K562 (cell line): ENCODE results near the gene CUX1. TPM values are rescaled to one million over a fixed set of nuclear protein-coding genes. Genes with fewer than 3 reads are reported as not detected.
"Not testable (repeated sequence)": the region's sequence is repeated elsewhere in the genome, so short reads cannot be mapped to it uniquely, and the experiment has no call there.

ENCODE experiments used
- ATAC-seq: fragments of 200-7000 bp; cut with Tn5 transposase; 3 replicates; pipeline ENCODE4 v1.9.1; 2020; ENCODE audit warnings: moderate library complexity
- BruUV-seq: library from RNA; stranded (reverse); fragments of 400-500 nt; replicated peaks from 2 replicates; lab custom pipeline; 2021; lab: Mats Ljungman, UMichigan
- CTCF ChIA-PET: fragments of 300-600 bp; formaldehyde crosslinking; extraction: SDS; loops from one replicate; lab custom pipeline; 2021; ENCODE audit warnings: low intra/inter-chr PET ratio; lab: Yijun Ruan, JAX
- POLR2A ChIA-PET: fragments of 300-600, 350-650 bp; sonication (Branson Sonifier 250); formaldehyde crosslinking; extraction: SDS; loops from one replicate; lab custom pipeline; 2021; ENCODE audit warnings: antibody characterized with exemption, inconsistent platforms; lab: Yijun Ruan, JAX
- DNase-seq, 4 experiments: peaks; one replicate each; pipeline versions ENCODE4 v3.0.0 to v3.0.0-alpha.2; 2011 to 2018; ENCODE audit warnings: low spot score in 3 of 4, mixed read lengths in 3 of 4; ENCODE audit errors: extremely low read depth in 1 of 4
- FAIRE-seq: peaks from 2 replicates; lab custom pipeline; 2011; peaks lifted over from hg19 to GRCh38; lab: Jason Lieb, UNC
- H2AFZ ChIP-seq: 2 replicates; pipeline ENCODE4 v1.6.0; 2011; ENCODE audit warnings: low read depth, low read length, control low read depth, inconsistent platforms
- H3K27ac ChIP-seq: fragments of 200-600 bp; 3 replicates; pipeline ENCODE4 v1.8.0; 2011; ENCODE audit warnings: low read depth, mild to moderate bottlenecking, control low read depth, inconsistent platforms, low read length, moderate library complexity, mixed read lengths; ENCODE audit errors: extremely low read depth
- H3K27me3 ChIP-seq, 2 experiments: fragments of 300-600 bp in 1 of 2; 2 replicates in 1 of 2; 3 replicates in 1 of 2; pipeline versions ENCODE4 v1.6.0 to v1.8.0; 2011; ENCODE audit warnings: inconsistent platforms in 2 of 2, low read length in 2 of 2, mild to moderate bottlenecking in 1 of 2, mixed read lengths in 1 of 2, moderate library complexity in 1 of 2; ENCODE audit not compliant: control insufficient read depth in 2 of 2, insufficient read depth in 2 of 2
- H3K36me3 ChIP-seq: fragments of 300-600 bp; 3 replicates; pipeline ENCODE4 v1.8.0; 2011; ENCODE audit warnings: mild to moderate bottlenecking, low read length, inconsistent platforms; ENCODE audit not compliant: control insufficient read depth, insufficient read depth
- H3K4me1 ChIP-seq, 2 experiments: fragments of 200-600 bp in 1 of 2; replicated peaks in 1 of 2; 2 replicates in 1 of 2; 3 replicates in 1 of 2; pipeline versions ENCODE4 v1.5.1 to v1.8.0; 2011; ENCODE audit warnings: inconsistent platforms in 2 of 2, low read length in 2 of 2, mild to moderate bottlenecking in 1 of 2, mixed read lengths in 1 of 2, moderate library complexity in 1 of 2; ENCODE audit not compliant: control insufficient read depth in 2 of 2, insufficient read depth in 2 of 2
- H3K4me2 ChIP-seq: 2 replicates; pipeline ENCODE4 v1.6.1; 2011; ENCODE audit warnings: low read length, control low read depth, inconsistent platforms, mixed read lengths; ENCODE audit not compliant: insufficient read depth
- H3K4me3 ChIP-seq: fragments of 200-600 bp; sonication (generic), shearing (Covaris generic); 2 replicates; pipeline ENCODE4 v1.5.1; 2016; ENCODE audit warnings: control low read depth, inconsistent platforms
- H3K79me2 ChIP-seq: fragments of 200-600 bp; 3 replicates; pipeline ENCODE4 v1.8.0; 2011; ENCODE audit warnings: low read length, inconsistent platforms; ENCODE audit not compliant: control insufficient read depth, insufficient read depth
- H3K9ac ChIP-seq, 2 experiments: 2 replicates each; pipeline versions ENCODE4 v1.6.0 to v1.6.1; 2011; ENCODE audit warnings: low read depth in 2 of 2, low read length in 2 of 2, control low read depth in 1 of 2, inconsistent platforms in 1 of 2, mild to moderate bottlenecking in 1 of 2, mixed read lengths in 1 of 2; ENCODE audit not compliant: insufficient read depth in 1 of 2
- H3K9me1 ChIP-seq: one replicate; pipeline ENCODE4 v1.6.0; 2011; ENCODE audit warnings: inconsistent platforms, mild to moderate bottlenecking, low read length, moderate library complexity; ENCODE audit not compliant: control insufficient read depth, insufficient read depth
- H3K9me3 ChIP-seq: replicated peaks from 2 replicates; pipeline ENCODE4 v1.5.1; 2011; ENCODE audit warnings: low read depth, low read length, inconsistent platforms; ENCODE audit not compliant: control insufficient read depth, insufficient read depth
- H4K20me1 ChIP-seq: replicated peaks from 2 replicates; pipeline ENCODE4 v1.6.1; 2011; ENCODE audit warnings: low read length, inconsistent platforms, mixed read lengths; ENCODE audit not compliant: control insufficient read depth, insufficient read depth
- BCOR ChIP-seq: fragments of 450-650 bp; IDR thresholded peaks from 2 replicates; pipeline ENCODE4 v1.6.1; 2016
- ESRRA ChIP-seq: fragments of 450-650 bp; IDR thresholded peaks from 2 replicates; pipeline ENCODE4 v1.6.1; 2014; ENCODE audit warnings: low read depth, mild to moderate bottlenecking, moderate library complexity, borderline replicate concordance
- ZNF146 ChIP-seq: IDR thresholded peaks from one replicate; pipeline ENCODE4 v1.6.1; 2018; ENCODE audit warnings: missing compliant biosample characterization; ENCODE audit not compliant: unreplicated experiment
- WGBS: fragments of 100-300 bp; shearing (Covaris generic); methylation state at CpG from one replicate; pipeline ENCODE4 v1.1.6; 2016; ENCODE audit warnings: low coverage, mixed read lengths; ENCODE audit not compliant: insufficient coverage; ENCODE audit errors: missing lambda C conversion rate; 5-methylcytosine and 5-hydroxymethylcytosine counted together
- in situ Hi-C: fragments of 300-500 bp; cut with MboI; formaldehyde crosslinking; loops from 4 replicates; pipeline ENCODE4 v1.15.0; 2018; ENCODE audit warnings: inconsistent platforms, mixed read lengths
- intact Hi-C: fragments of 100-400 bp; cut with micrococcal nuclease; formaldehyde crosslinking; loops from 2 replicates; pipeline ENCODE4 v1.14.2; 2022
- polyA plus RNA-seq, 8 experiments: library from polyadenylated mRNA; depleted of rRNA in 4 of 8; stranded (reverse) in 5 of 8; unstranded in 3 of 8; fragments of >200 nt; fragmentation: Nextera tagmentation in 2 of 8; fragmentation: Illumina TruSeq in 1 of 8; extraction: Ambion mirVana in 2 of 8; extraction: Trizol in 1 of 8; gene quantifications; 2 replicates each; pipeline versions ENCODE4 v1.2.1 to v1.2.3, GENCODE V29; 2011 to 2014; ENCODE audit warnings: inconsistent platforms in 1 of 8, missing spikeins in 1 of 8
- total RNA-seq, 7 experiments: library from RNA; depleted of rRNA in 6 of 7; stranded (reverse); fragments of >200 nt in 6 of 7; fragmentation: Illumina TruSeq in 2 of 7; extraction: Trizol in 2 of 7; gene quantifications; 2 replicates each; pipeline versions ENCODE4 v1.2.1 to v1.2.3, GENCODE V29; 2011 to 2021; ENCODE audit warnings: low replicate concordance in 1 of 7

Gene CUX1
- total and polyA plus RNA-seq, 9 of the 15 experiments (the other 6 are each of a cell fraction or from before 2014, with no cell fraction given), result 3.6 to 55.3 (median 25.2) TPM

DNA sequence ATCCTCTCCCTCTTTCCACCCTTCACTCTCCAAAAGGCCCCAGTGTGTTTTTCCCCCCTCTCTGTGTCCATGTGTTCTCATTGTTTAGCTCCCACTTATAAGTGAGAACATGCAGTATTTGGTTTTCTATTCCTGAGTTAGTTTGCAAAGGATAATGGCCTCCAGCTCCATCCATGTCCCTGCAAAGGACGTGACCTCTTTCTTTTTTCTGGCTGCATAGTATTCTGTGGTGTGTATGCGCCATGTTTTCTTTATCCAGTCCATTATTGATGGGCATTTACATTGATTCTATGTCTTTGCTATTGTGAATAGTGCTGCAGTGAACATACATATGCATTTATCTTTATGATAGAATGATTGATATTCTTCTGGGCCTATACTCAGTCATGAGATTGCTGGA is 31.9 kb downstream of the CUX1 start:
- H2AFZ ChIP-seq, in situ Hi-C loops, H3K4me2 ChIP-seq, H3K27ac ChIP-seq, intact Hi-C loops, H3K27me3 ChIP-seq, DNase-seq, H3K4me1 ChIP-seq, ATAC-seq, H3K36me3 ChIP-seq, CTCF ChIA-PET, BruUV-seq, H4K20me1 ChIP-seq, H3K9ac ChIP-seq, H3K9me1 ChIP-seq, H3K4me3 ChIP-seq, FAIRE-seq: not testable (repeated sequence)
- POLR2A ChIA-PET, result interaction anchor here (0.9 to 1.1 kb wide), 2 partner anchors 24 to 33 kb away, joined by 3 to 4 read pairs; no protein-coding TSS in a partner anchor
- H3K79me2 ChIP-seq, result peaks cover 96% of the 10 kb centered on the region
- H3K9me3 ChIP-seq, result peaks cover 13% of the 10 kb centered on the region
- 100% methylated on average over 2 of the region's 2 CpGs for WGBS
- TF ChIP-seq BCOR, result peak; percentile 32; the same call in 1 of the 2 replicates
- TF ChIP-seq ZNF146 (CRISPR knock-in tag), result peak; percentile 76
- 0 out of 2 replicates have a peak, but pooled peaks have one; percentile 32 for TF ChIP-seq ESRRA

DNA sequence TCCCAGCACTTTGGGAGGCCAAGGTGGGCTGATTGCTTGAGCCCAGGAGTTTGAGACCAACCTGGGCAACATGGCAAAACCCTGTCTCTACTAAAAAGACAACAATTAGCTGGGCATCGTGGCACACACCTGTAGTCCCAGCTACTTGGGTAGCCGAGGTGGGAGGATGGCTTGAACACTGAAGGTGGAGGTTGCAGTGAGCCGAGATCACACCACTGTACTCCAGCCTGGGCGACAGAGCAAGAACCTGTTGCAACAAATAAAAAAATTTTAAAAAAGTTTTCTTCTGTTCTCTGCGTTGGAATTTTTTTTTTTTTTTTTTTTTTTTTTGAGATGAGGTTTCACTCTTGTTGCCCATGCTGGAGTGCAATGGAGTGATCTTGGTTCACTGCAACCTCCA is 34.9 kb downstream of the CUX1 start:
- H3K9me1 ChIP-seq, intact Hi-C loops, FAIRE-seq, H3K27me3 ChIP-seq, H3K36me3 ChIP-seq, H3K4me2 ChIP-seq, H3K4me3 ChIP-seq, ATAC-seq, DNase-seq, H3K9ac ChIP-seq, in situ Hi-C loops, BruUV-seq, H2AFZ ChIP-seq, H3K27ac ChIP-seq, H3K9me3 ChIP-seq: not testable (repeated sequence)
- CTCF ChIA-PET, result interaction anchor here (0.7 kb wide), 1 partner anchor 19 kb away, joined by 3 read pairs; no protein-coding TSS in a partner anchor
- Histone ChIP-seq H4K20me1 (peaks cover 11% of the 10 kb centered on the region), H3K4me1 (peaks cover 25 to 31% of the 10 kb centered on the region in 2 experiments; a peak in 4 of 5 replicates), H3K79me2 (peaks cover 90% of the 10 kb centered on the region)
- 71% methylated on average over 5 of the region's 5 CpGs for WGBS
- POLR2A ChIA-PET, result interaction anchor here (0.9 to 1.3 kb wide), 2 partner anchors 10 to 47 kb away, joined by 3 read pairs; no protein-coding TSS in a partner anchor
